Ovary (tissue), 3 donors: ENCODE data around the gene LYPD3.

ENCODE experiments used
- POLR2A ChIP-seq: fragments of 450-650 bp; IDR thresholded peaks from one replicate; pipeline ENCODE4 v1.6.1; 2017; ENCODE audit warnings: antibody characterized with exemption, mild to moderate bottlenecking, moderate library complexity
- TF ChIP-seq, protein P1 (sequence below), 3 donors: fragments of 450-650 bp in 2 of 3; fragments of 200-600 bp in 1 of 3; IDR thresholded peaks; one replicate each; pipeline versions ENCODE4 v1.5.1 to v1.8.0; 2016 to 2022; ENCODE audit warnings: antibody characterized with exemption in 3 of 3, mild to moderate bottlenecking in 1 of 3
- donor health status: DM: no; HTN: no; CAD: no.

DNA sequence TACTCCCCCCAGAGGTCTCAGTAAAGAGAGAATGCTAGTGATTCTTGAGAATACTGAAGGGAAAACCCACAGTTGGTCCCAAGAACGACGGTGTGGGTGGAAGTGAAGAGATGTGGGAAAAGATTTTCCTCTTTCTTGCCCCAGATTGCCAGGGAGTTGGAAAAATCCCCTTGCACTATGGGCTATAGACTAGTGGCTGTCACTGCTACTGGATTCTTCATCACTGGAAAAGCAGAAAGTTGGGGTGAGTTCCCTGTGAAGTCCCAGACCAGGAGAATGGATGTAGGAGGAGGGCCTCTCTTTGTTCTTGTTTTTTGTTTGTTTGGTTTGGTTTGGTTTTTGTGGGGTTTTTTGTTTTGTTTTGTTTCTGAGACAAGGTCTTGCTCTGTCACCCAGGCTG, 11.4 kb downstream of the LYPD3 start:
- TF ChIP-seq, protein P1, sequence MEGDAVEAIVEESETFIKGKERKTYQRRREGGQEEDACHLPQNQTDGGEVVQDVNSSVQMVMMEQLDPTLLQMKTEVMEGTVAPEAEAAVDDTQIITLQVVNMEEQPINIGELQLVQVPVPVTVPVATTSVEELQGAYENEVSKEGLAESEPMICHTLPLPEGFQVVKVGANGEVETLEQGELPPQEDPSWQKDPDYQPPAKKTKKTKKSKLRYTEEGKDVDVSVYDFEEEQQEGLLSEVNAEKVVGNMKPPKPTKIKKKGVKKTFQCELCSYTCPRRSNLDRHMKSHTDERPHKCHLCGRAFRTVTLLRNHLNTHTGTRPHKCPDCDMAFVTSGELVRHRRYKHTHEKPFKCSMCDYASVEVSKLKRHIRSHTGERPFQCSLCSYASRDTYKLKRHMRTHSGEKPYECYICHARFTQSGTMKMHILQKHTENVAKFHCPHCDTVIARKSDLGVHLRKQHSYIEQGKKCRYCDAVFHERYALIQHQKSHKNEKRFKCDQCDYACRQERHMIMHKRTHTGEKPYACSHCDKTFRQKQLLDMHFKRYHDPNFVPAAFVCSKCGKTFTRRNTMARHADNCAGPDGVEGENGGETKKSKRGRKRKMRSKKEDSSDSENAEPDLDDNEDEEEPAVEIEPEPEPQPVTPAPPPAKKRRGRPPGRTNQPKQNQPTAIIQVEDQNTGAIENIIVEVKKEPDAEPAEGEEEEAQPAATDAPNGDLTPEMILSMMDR (IDR thresholded peaks at IDR 0.05) = no peak
- no peak for TF ChIP-seq POLR2A
